GM12873 (cell line): ENCODE results near the gene PDE8A.

Source experiments
- TF ChIP-seq, protein P1 (sequence below): IDR thresholded peaks from 2 replicates; pipeline ENCODE4 v1.5.1; 2012; ENCODE audit warnings: low read depth, mild to moderate bottlenecking, moderate library complexity, low read length, control low read depth; ENCODE audit not compliant: insufficient read depth; ENCODE audit errors: missing control alignments

The PDE8A gene

DNA sequence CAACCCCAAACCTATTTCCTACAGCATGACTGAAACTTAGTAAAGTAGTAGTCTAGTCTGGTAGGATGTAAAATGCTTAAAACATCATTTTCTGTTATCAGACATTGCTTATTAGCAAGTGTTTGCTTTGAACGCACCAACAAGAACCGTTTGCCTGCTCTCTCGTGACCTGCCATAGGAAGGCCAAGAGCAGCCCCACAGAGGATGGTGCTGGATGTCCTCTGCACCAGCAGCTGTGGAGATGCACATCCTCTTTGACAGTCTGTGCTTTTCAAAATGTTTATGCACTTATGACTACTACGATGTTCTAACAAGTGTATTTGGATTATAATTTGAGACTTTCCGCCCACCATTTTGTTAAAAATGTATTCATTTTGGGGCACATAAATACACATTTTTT is 59.6 kb downstream of the PDE8A start:
- TF ChIP-seq, protein P1, sequence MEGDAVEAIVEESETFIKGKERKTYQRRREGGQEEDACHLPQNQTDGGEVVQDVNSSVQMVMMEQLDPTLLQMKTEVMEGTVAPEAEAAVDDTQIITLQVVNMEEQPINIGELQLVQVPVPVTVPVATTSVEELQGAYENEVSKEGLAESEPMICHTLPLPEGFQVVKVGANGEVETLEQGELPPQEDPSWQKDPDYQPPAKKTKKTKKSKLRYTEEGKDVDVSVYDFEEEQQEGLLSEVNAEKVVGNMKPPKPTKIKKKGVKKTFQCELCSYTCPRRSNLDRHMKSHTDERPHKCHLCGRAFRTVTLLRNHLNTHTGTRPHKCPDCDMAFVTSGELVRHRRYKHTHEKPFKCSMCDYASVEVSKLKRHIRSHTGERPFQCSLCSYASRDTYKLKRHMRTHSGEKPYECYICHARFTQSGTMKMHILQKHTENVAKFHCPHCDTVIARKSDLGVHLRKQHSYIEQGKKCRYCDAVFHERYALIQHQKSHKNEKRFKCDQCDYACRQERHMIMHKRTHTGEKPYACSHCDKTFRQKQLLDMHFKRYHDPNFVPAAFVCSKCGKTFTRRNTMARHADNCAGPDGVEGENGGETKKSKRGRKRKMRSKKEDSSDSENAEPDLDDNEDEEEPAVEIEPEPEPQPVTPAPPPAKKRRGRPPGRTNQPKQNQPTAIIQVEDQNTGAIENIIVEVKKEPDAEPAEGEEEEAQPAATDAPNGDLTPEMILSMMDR: no peak

DNA sequence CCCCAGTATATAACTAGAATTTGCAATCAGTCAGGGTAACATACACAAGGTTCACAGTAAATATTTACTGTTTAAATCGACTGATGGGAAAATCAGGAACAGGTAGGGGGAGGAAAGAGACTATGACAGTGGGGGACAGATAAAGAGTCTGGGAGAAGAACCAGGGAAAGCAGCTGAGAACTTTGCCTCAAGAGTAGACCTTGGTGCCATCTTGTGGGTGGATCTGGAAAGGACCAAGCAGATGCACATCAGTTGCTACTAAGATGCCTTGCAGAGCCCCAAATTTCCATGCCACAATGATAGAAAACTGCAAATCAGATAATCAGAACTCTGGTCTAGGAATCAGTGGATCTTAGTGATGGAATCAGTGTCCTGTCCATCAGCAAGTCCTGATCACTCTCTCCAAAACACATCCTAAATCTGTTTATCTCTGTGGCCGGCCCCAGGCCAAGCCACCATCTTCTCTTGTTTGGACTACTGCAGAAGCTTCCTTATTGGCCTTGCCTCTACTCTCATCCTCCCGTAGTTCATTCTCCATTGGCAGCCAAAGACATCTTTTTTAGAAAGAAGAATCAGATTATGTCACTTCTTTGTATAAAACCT is 62.7 kb downstream of the PDE8A start:
- TF ChIP-seq, protein P1: peak; percentile 82

DNA sequence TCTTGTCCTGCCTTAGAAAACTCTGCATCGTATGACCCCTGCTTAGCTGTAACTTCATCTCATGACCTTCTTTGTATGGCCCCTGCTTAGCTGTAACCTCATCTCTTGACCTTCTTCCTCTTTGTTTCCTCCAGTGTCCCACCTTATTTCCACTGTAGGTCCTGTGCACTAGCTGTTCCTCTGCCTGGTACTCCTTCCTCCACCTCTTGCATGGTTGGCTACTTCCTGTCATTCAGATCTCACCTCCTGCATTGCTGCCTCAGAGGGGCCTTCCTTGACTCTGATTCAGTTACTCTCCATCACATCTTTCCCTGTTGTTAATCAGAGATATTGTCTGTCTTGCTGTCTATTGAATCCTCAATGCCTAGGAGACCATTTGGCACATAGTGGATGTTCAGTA is 63.2 kb downstream of the PDE8A start:
- TF ChIP-seq, protein P1: no peak

DNA sequence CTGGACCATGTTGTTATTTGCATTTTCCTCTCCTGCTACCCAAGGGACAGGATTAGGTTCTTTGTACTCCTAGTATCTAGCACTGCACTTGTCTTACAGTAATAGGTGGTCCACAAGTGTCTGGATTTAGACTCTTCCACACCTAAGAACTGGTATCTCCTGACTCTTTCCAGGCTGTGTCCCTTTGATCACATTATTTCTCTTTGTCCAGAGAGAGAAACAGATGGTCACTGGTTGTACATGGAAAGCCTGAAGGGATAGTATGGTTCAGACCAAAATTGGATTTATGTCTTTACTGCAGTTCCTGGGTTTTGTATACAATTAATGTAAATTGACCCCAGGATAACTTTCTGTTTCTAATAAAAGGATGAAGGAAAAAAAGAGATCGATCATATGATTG is 64.0 kb downstream of the PDE8A start:
- TF ChIP-seq, protein P1: no peak

DNA sequence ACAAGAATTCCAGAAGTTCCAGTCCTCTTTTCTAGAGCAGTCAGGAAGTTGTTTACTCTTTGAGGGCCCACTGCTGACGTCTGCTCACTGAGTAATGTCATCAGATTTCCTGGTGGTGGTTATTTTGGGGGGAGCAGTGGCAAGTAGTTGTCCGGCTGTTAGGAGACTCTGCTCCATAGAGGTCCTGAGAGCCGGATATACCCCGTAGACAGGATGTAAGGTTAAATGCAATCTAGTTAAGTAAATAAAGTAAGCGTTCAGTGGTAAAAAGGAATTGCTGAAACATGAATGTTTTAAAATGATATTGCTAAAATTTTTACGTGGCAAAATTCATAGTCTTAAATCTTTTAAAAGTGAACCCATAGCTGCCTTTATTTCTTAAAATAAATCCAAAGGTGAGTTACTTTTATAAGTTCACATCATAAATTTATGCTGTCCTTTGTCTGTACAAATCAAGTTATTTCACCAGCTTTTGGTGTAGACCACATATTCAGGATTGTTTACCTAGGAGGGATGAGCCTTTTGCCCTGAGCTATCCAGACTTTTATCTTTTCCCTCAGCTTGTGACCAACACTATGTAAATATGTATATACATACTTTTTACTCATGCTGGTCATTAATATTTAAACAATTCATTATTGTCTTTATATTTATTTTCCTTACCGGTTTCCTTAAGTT is 65.8 kb downstream of the PDE8A start:
- TF ChIP-seq, protein P1: no peak

DNA sequence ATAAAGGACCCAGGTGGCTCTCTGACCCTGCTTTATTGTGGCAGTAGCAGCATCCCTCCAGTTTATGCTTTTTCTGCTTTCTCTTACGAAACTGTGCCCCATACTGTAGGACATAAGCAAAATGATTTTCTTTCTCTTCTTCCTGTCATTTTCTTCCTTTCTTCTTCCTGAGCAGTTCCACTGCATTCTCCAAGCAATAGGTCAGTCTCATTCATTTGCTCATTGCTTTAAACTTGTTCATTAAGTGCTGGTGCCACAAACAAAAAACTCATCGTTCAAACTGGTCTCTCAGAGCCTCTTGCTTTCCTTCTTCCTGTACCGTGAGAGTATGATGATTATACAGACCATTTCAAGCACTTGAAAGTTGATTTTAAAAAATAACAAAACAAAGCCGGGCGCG is 66.8 kb downstream of the PDE8A start:
- TF ChIP-seq, protein P1: no peak

DNA sequence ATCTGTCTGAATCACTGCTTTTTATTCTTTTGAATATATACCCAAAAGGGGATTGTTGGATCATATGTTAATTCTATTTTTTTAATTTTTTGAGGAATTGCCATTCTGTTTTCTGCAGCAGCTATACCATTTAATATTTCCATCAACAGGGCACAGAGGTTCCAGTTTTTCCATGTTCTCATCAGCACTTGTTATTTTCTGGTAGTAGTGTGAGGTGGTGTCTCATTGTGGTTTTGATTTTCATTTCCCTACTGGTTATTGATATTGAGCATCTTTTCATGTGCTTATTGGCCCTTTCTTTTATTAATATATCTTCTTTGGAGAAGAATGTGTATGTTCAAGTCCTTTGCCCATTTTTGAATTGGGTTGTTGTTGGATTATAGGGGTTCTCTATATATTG is 68.1 kb downstream of the PDE8A start:
- TF ChIP-seq, protein P1: no peak
